Fibroblast of villous mesenchyme (primary cell): ENCODE measurements around the gene RHOT1. TPM values are rescaled to one million over a fixed set of nuclear protein-coding genes. Genes with fewer than 3 reads are reported as not detected.
A peak's percentile ranks its signal among the peaks of the same experiment; 100 is the strongest.

Source experiments
- DNase-seq: peaks from one replicate; pipeline ENCODE4 v3.0.0-alpha.2; 2010; ENCODE audit warnings: low read depth
- H3K4me3 ChIP-seq: 2 replicates; pipeline ENCODE4 v1.5.1; 2011; ENCODE audit warnings: low read depth, mild to moderate bottlenecking, low read length
- CTCF ChIP-seq: IDR thresholded peaks from 2 replicates; pipeline ENCODE4 v1.5.1; 2012; ENCODE audit warnings: low read depth, mild to moderate bottlenecking, low read length; ENCODE audit not compliant: insufficient read depth
- total RNA-seq: library from RNA; depleted of rRNA; stranded (reverse); fragments of >200 nt; gene quantifications from 2 replicates; pipeline ENCODE4 v1.2.3, GENCODE V29; 2012

The RHOT1 gene
- total RNA-seq, 1 donor, result 48.8 TPM

GRCh38 chr17:32150358-32150757 lies 8.1 kb downstream of the RHOT1 start:
- no peak for TF ChIP-seq CTCF
- no peak overlapping the region for H3K4me3 ChIP-seq
- no peak for DNase-seq

- no peak for TF ChIP-seq CTCF
- no peak overlapping the region for H3K4me3 ChIP-seq
- no peak for DNase-seq
These were observed 9.8 kb downstream of the RHOT1 start for GRCh38 chr17:32152130-32152529.

- no peak for TF ChIP-seq CTCF
- no peak overlapping the region for H3K4me3 ChIP-seq
- DNase-seq, result no peak
These were observed 13.6 kb downstream of the RHOT1 start for GRCh38 chr17:32155896-32156295.

- H3K4me3 ChIP-seq, result no peak overlapping the region
- DNase-seq, result no peak
- no peak for TF ChIP-seq CTCF
These were observed 14.4 kb downstream of the RHOT1 start for GRCh38 chr17:32156656-32157055.

- no peak for TF ChIP-seq CTCF
- DNase-seq, result peak; percentile 33
- no peak overlapping the region for H3K4me3 ChIP-seq
These were observed 14.9 kb downstream of the RHOT1 start for GRCh38 chr17:32157225-32157624.

- H3K4me3 ChIP-seq, result no peak overlapping the region
- no peak for DNase-seq
- TF ChIP-seq CTCF, result no peak
These were observed 16.7 kb downstream of the RHOT1 start for GRCh38 chr17:32158870-32159585.
